Colonic mucosa (tissue), 4 donors: Measurements from ENCODE around the gene HOMER1. TPM values are rescaled to one million over a fixed set of nuclear protein-coding genes. Genes with fewer than 3 reads are reported as not detected.

Experiments
- DNase-seq: peaks from one replicate; pipeline ENCODE4 v3.0.0-alpha.2; 2020
- H3K27ac ChIP-seq: fragments of 200-600 bp; one replicate; pipeline ENCODE4 v1.8.0; 2021
- H3K27me3 ChIP-seq: fragments of 200-600 bp; one replicate; pipeline ENCODE4 v1.8.0; 2021
- H3K36me3 ChIP-seq: fragments of 200-600 bp; one replicate; pipeline ENCODE4 v1.8.0; 2021
- H3K4me1 ChIP-seq: fragments of 200-600 bp; one replicate; pipeline ENCODE4 v1.8.0; 2021; ENCODE audit warnings: mild to moderate bottlenecking
- H3K4me3 ChIP-seq: fragments of 200-600 bp; one replicate; pipeline ENCODE4 v1.8.0; 2021
- H3K9ac ChIP-seq, 2 donors: one replicate each; pipeline ENCODE4 v1.7.0; 2013; ENCODE audit warnings: control low read depth in 2 of 2, low read depth in 2 of 2, low read length in 2 of 2
- H3K9me3 ChIP-seq: fragments of 200-600 bp; one replicate; pipeline ENCODE4 v1.8.0; 2021
- intact Hi-C: fragments of 100-400 bp; cut with DNase I; formaldehyde crosslinking; loops from one replicate; pipeline ENCODE4 v1.14.1; 2022
- total RNA-seq, 2 donors: library from RNA; stranded (reverse); fragmentation: NEBNext Ultra II Directional in 1 of 2; extraction: Animal tissue kit (Norgen Biotek cat#: 25700) in 1 of 2; gene quantifications; one replicate each; pipeline ENCODE4 v1.2.1, GENCODE V29; 2021
- TF ChIP-seq, protein P1 (sequence below): fragments of 200-600 bp; IDR thresholded peaks from one replicate; pipeline ENCODE4 v1.8.0; 2022; ENCODE audit warnings: antibody characterized with exemption, mild to moderate bottlenecking
- donor health status: healthy.
- donor health status: DM: no; HTN: no; CAD: no.
- donor health status: DM: no; HTN: no; CAD: no.

The HOMER1 gene
- total RNA-seq, 2 donors from 2014 or later = 0.99 to 2.3 TPM

DNA sequence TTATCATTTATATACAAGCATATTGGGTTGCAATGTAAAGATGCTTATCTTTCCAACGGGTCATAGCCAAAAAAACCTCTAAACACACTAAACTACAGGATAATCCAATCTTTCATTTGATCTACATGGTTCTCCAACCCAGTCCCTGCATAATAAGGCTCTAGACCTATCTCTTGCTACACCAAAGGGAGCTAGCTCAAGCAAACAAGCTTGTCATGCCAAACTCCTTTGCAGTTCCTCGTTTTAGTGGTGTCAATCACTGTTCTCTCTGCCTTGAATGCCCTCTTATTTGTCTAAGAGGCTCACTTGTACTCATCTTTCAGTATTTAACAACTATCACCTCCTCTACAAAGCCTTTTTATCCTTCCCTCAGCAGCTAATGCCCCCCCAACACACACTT, 5.6 kb downstream of the HOMER1 start:
- H3K27ac ChIP-seq = no peak overlapping the region
- H3K4me3 ChIP-seq = no peak overlapping the region
- H3K27me3 ChIP-seq = peaks cover 17% of the 10 kb centered on the region
- intact Hi-C loops = no loop called here
- H3K4me1 ChIP-seq = no peaks in the 10 kb centered on the region
- H3K9ac ChIP-seq = no peak overlapping the region
- DNase-seq = no peak
- H3K9me3 ChIP-seq = no peaks in the 10 kb centered on the region
- H3K36me3 ChIP-seq = no peaks in the 10 kb centered on the region
- TF ChIP-seq, protein P1, sequence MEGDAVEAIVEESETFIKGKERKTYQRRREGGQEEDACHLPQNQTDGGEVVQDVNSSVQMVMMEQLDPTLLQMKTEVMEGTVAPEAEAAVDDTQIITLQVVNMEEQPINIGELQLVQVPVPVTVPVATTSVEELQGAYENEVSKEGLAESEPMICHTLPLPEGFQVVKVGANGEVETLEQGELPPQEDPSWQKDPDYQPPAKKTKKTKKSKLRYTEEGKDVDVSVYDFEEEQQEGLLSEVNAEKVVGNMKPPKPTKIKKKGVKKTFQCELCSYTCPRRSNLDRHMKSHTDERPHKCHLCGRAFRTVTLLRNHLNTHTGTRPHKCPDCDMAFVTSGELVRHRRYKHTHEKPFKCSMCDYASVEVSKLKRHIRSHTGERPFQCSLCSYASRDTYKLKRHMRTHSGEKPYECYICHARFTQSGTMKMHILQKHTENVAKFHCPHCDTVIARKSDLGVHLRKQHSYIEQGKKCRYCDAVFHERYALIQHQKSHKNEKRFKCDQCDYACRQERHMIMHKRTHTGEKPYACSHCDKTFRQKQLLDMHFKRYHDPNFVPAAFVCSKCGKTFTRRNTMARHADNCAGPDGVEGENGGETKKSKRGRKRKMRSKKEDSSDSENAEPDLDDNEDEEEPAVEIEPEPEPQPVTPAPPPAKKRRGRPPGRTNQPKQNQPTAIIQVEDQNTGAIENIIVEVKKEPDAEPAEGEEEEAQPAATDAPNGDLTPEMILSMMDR = no peak

GRCh38 chr5:79507251-79508205, 6.4 kb downstream of the HOMER1 start:
- TF ChIP-seq, protein P1 = no peak
- H3K27ac ChIP-seq = no peak overlapping the region
- H3K9ac ChIP-seq = no peak overlapping the region
- H3K36me3 ChIP-seq = no peaks in the 10 kb centered on the region
- H3K4me1 ChIP-seq = no peaks in the 10 kb centered on the region
- DNase-seq = no peak
- H3K4me3 ChIP-seq = no peak overlapping the region
- intact Hi-C loops = no loop called here
- no peaks in the 10 kb centered on the region for H3K9me3 ChIP-seq
- H3K27me3 ChIP-seq = peaks cover 9% of the 10 kb centered on the region

- Histone ChIP-seq H3K9me3 (no peaks in the 10 kb centered on the region), H3K27me3 (no peaks in the 10 kb centered on the region), H3K9ac (no peak overlapping the region), H3K36me3 (no peaks in the 10 kb centered on the region), H3K4me3 (no peak overlapping the region), H3K27ac (no peak overlapping the region), H3K4me1 (no peaks in the 10 kb centered on the region)
- intact Hi-C loops = no loop called here
- TF ChIP-seq, protein P1 = no peak
- no peak for DNase-seq
These were observed 8.8 kb downstream of the HOMER1 start for GRCh38 chr5:79505138-79505537.

DNA sequence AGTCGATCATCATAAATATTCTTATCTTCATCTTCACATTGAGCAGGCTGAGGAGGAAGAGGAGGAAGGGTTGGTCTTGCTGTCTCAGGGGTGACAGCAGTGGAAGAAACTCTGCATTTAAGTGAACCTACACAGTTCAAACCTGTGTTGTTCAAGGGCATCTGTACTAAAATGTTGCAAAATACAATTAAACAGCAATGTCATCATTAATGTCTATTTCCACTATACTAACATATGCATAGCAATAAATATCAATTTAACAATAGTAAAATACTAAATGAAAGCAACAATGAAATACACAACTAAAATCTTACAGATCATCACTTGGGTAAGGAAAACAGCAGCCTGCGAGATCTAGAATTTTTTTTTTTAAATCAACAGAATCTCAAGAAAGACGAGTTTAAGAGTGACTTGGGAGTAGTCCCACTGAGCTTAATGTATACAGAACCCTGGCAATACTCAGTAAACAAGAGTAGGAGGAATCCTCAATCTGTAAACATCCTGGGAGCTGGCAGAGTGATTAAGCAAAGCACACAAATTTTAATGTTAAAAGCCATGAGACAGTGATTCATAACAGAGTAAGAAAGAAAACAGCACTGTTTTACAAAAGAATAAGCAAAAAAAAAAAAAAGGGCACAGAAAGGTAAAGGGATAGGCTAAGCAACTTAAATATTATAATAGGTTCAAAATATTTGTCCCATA, 10.0 kb downstream of the HOMER1 start:
- Histone ChIP-seq H3K4me1 (no peaks in the 10 kb centered on the region), H3K9me3 (no peaks in the 10 kb centered on the region), H3K4me3 (no peak overlapping the region), H3K36me3 (no peaks in the 10 kb centered on the region), H3K27me3 (no peaks in the 10 kb centered on the region), H3K27ac (no peak overlapping the region), H3K9ac (no peak overlapping the region)
- DNase-seq = no peak
- TF ChIP-seq, protein P1 = no peak
- intact Hi-C loops = no loop called here

DNA sequence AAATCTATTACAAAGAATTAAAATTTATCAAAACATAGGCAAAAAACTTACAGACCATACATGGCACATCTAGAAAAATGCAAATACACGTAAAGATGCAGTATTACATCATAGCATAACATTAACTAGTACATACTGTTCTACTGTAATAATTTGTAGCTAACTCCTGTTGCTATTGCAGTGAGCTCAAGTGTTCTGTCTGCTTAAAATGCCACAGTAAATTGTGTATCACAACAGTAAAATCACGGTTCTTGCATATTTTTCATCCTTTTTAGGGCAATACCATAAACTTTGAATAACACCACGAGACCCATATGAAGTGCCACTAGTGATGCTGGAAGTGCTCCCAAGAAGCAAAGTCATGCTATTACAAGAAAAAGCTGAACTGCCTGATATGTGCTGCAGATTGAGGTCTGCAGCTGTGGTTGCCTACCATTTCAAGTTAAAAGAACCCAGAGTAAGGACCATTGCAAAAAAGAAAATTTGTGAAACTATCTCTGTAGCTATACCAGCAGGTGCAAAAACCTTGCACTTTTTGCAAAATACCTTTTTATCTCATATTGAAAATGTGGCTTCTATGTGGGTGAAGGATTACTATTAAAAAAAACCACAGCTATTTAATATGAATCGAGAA, 14.2 kb downstream of the HOMER1 start:
- H3K36me3 ChIP-seq = no peaks in the 10 kb centered on the region
- no peaks in the 10 kb centered on the region for H3K9me3 ChIP-seq
- H3K4me3 ChIP-seq = no peak overlapping the region
- DNase-seq = no peak
- TF ChIP-seq, protein P1 = no peak
- intact Hi-C loops = no loop called here
- H3K4me1 ChIP-seq = no peaks in the 10 kb centered on the region
- H3K27ac ChIP-seq = no peak overlapping the region
- H3K27me3 ChIP-seq = no peaks in the 10 kb centered on the region
- no peak overlapping the region for H3K9ac ChIP-seq
